ENCODE data around the gene HSD3B1.

DNA sequence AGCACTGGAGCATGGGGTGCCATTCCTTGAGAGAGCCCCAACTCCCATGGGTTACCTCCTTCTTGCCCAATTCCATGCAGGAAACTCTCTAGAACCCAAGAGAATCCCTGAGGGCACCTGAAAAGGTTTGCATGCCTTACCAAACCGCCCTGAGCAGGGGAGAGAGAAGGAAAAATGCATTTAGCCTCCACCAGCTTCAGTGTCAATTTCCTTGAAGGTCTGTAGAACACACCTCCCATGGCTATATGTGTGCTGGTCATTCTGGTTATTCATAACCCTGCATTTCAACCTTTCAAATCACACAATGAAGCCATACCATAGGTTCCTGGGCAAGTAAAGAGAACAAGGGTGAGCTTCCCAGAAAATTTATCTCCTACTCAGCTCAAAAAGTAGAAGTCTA, 39.6 kb downstream of the HSD3B1 start:
- TF ChIP-seq, protein P1, sequence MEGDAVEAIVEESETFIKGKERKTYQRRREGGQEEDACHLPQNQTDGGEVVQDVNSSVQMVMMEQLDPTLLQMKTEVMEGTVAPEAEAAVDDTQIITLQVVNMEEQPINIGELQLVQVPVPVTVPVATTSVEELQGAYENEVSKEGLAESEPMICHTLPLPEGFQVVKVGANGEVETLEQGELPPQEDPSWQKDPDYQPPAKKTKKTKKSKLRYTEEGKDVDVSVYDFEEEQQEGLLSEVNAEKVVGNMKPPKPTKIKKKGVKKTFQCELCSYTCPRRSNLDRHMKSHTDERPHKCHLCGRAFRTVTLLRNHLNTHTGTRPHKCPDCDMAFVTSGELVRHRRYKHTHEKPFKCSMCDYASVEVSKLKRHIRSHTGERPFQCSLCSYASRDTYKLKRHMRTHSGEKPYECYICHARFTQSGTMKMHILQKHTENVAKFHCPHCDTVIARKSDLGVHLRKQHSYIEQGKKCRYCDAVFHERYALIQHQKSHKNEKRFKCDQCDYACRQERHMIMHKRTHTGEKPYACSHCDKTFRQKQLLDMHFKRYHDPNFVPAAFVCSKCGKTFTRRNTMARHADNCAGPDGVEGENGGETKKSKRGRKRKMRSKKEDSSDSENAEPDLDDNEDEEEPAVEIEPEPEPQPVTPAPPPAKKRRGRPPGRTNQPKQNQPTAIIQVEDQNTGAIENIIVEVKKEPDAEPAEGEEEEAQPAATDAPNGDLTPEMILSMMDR (IDR thresholded peaks at IDR 0.05; ENCODE audit: poor library complexity), result no peak
- TF ChIP-seq EZH2phosphoT487 (IDR thresholded peaks at IDR 0.05; ENCODE audit: low read depth, severe bottlenecking, unreplicated experiment), result no peak

All from hepatocyte (in vitro differentiated cells).